Activated naive CD4-positive, alpha-beta T cell (primary cell): ENCODE results near the gene LRP10.
"Not testable (repeated sequence)": the region's sequence is repeated elsewhere in the genome, so short reads cannot be mapped to it uniquely, and the experiment has no call there.

Experiments
- DNase-seq, 4 experiments: peaks; one replicate each; lab custom pipeline; 2025; lab: John Stamatoyannopoulos, UW

Gene LRP10

DNA sequence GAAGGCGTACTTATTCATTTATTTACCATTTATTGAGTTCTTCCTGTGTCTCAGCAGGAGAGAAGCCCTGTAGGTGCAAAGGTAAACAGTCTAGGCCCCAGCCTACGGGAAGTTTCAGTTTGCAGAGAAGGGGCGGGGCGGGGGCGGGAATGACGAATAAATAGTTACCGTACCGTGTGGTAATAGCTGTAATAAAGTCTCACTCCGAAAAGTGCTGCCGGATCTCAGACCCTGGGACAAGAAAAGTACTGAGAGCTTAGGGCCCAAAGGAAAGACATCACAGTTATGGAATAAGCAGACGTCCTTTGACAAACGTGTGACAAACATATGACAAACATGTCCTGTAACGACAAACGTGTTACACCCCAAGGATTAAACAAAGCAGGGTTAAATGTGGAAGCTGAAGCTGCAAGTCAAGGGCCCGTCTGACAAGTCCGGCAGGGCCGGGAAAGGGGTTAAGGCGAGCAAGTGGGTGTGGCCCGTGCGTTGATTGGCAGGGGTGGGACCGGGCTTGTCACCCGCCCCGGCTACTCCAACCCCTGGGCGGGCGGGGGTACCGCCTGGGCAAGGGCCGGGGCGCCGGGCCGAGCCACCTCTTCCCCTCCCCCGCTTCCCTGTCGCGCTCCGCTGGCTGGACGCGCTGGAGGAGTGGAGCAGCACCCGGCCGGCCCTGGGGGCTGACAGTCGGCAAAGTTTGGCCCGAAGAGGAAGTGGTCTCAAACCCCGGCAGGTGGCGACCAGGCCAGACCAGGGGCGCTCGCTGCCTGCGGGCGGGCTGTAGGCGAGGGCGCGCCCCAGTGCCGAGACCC lies at the start of gene LRP10:
Gene LRP10, plus strand, starts transcription at position 517 of the 809 bp plus-strand sequence. CDS start 564 bp downstream, outside the sequence.
- peak; percentile 23 to 70 (median 40) for DNase-seq

- no peak for DNase-seq
Observed at GRCh38 chr14:22822016-22822570, 49.4 kb upstream of the LRP10 start.

DNA sequence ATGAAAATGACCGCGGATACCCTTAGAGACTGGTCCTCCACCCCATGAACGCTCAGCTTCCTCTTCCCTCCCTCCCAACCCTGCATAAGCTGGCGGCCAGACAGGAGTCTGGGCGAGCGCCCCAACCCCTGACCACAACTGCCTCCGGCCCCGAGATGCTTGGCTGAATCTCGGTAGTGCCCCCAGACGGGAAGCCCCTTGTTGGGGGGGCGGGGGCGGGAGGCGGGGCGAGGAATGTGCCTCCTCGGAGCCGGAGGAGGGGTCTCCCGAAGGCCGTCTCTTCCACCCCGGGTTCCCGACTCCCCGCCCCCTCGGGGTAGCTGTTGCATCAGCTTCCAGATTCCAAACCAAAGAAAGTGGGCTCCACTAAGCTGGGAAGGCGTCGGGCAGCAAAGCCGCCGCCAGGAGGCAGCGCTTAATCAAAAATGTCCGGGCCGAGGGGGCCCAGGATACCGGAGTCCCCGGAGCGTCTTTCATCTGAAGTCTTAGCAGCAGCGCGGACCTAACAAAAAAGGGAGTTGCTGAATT lies 48.9 kb upstream of the LRP10 start:
- peak in 3 of 4 experiments; percentile 26 to 65 (median 36) for DNase-seq

- no peak for DNase-seq
Observed at GRCh38 chr14:22824711-22825359, 46.7 kb upstream of the LRP10 start.

DNA sequence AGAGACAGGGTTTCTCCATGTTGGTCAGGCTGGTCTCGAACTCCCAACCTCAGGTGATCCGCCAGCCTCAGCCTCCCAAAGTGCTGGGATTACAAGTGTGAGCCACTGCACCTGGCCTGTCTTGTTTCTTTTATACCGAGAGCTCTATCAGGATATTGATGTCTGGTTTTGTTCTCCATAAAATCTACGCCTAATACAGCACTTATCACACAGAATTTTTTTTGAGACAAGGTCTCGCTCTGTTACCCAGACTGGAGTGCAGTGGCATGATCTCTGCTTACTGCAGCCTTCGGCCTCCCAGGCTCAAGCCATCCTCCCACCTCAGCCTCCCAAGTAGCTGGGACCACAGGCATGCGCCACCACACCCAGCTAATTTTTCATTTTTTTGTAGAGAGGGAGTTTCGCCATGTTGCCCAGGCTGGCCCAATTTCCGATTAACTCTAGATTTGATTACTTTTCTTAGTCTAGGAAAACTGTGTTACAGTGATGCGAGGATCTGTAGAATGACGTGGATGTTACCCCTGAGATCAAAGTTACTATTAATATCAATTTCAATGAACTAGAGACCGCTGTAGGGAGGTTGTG lies 42.4 kb upstream of the LRP10 start:
- DNase-seq: not testable (repeated sequence)

GRCh38 chr14:22829661-22830442 lies 41.7 kb upstream of the LRP10 start, which contains the start of gene MRPL52:
Gene MRPL52 (plus strand): TSS chr14:22829887. CDS start chr14:22829913, 26 bp downstream.
- DNase-seq: peak; percentile 61 to 87 (median 70)

DNA sequence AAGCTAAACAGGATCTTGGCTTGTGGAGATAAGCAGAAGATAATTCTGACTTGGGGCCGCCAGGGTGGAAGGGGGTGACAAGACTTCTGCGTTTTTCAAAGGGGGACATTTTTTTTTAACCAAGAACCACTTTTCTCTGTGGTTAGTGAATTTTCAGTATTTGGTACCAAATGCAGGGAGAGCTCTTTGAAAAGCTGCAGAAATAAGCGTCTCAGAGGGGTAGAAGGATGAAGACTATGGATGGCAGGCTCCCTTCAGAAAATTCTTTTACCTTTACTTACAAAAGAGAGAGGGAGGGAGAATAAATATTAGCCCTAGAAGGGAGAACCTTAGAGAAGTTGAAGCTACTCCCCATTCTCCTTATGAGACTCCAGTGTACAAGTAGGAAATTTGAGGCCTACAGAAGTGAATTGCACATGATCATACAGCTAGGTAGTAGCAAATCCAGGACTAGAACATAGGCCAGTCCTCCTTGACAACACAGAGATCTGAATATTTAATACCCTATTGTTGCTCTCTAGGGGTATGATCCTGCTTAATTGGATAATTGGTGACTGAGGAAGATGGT lies 41.0 kb upstream of the LRP10 start:
- no peak for DNase-seq

DNA sequence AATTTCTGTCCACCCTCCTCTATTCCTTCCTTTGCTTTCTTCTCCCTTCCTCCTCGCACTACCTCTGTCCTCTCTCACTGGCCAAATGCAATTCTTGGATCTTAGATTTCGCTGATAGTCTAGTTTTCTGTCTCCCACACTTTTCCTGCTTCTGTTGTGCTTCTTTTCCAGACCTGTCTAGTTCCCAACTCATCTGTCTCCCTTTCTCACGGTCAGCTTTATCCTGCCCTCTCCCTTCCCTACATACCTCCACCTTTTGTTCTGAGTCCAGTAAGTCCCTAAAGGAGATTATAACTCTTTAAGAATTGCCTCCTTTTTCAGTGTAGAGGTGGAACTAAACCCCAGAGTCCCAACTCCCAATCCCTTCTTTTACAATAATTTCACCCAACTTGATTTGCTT lies 36.0 kb upstream of the LRP10 start:
- no peak for DNase-seq

DNA sequence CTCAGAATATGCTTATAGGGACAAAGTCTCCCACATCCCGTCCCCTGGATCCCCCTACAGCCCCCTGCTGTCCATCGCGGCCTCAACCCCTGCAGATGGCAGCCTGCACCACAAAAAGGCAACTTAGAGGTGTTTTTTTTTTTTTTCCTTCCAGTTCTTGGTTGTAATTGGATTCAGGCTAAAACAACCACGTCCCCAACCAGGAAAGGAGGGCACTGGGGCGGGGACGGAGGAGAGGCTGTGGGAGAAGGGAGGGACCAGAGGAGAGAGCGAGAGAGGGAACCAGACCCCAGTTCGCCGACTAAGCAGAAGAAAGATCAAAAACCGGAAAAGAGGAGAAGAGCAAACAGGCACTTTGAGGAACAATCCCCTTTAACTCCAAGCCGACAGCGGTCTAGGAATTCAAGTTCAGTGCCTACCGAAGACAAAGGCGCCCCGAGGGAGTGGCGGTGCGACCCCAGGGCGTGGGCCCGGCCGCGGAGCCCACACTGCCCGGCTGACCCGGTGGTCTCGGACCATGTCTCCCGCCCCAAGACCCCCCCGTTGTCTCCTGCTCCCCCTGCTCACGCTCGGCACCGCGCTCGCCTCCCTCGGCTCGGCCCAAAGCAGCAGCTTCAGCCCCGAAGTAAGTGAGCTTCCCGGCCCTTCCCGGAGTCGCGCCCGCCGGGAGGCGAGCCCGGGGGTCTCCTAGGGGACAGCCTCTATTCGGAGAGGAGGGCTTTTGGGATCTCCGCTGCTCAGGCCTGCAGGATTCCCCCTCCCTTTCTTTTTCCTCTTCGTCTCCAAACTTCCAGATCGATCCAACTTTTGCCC lies 35.0 kb upstream of the LRP10 start, which contains the start of gene MMP14:
Gene MMP14, plus strand, starts transcription at position 285 of the 813 bp plus-strand sequence. Its CDS starts 233 bp downstream, at position 518.
- DNase-seq: no peak

GRCh38 chr14:22837114-22837749 lies 34.3 kb upstream of the LRP10 start:
- DNase-seq: peak in 1 of 4 experiments; percentile 16

DNA sequence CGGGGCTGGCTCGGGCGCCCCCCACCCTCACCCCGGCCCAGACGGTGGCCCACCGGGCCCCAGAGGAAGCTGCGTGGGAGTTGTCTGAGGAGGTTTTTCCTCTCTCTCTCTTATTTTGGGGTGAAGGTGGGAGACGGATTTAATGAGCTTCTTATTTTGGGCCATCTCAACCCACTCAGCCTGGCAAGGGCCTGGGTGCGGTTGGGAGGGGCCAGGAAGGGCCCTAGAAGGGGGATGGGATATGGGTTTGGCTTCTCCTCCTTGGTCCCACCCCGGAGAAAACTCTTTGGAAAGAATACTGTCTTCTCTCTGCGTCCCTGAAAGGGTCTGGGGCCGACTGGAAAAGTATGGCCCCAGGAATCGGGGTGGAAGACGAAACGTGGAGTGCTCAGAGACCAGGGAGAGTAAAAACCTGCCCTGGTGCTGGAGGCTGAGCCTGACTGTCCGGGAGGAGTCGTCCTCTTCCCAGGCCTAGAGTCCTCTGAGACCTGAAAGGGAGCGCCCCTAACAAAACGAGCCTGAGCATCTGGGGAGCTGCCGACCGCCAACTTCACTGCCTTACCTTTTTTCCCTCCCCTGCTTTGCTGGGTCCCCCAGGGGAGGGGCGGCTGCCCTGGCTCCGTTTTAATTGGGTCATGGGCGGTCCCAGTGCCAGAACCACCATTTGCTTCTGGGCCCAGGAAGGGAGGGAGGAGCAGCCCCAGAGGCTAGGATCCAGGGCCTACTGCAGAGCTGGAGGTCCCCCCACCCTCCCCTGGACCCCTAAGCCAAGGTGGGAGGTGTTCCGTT lies 33.6 kb upstream of the LRP10 start:
- DNase-seq: no peak

- no peak for DNase-seq
Observed at GRCh38 chr14:22838631-22839041, 32.9 kb upstream of the LRP10 start.

GRCh38 chr14:22839159-22839779 lies 32.3 kb upstream of the LRP10 start:
- DNase-seq: no peak

- no peak for DNase-seq
Observed at GRCh38 chr14:22841311-22841710, 30.2 kb upstream of the LRP10 start.

DNA sequence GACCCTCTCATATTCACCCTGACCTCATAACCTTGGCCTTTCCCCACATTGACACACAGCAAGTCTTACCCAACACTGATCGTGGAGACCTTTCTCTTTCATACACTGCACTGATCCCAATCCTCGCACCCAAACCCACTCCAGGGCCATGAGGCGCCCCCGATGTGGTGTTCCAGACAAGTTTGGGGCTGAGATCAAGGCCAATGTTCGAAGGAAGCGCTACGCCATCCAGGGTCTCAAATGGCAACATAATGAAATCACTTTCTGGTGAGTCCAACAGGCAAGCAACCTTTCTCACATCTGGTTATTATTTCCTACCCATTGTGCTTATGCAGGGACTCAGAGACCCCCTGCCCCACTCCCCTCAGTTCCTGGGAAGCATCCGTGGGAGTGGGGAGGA lies 29.8 kb upstream of the LRP10 start:
- DNase-seq: no peak

- DNase-seq: no peak
Observed at GRCh38 chr14:22842211-22843122, 29.1 kb upstream of the LRP10 start.
